Ascending aorta (tissue), 2 donors: ENCODE measurements around the gene LHFPL2. TPM values are rescaled to one million over a fixed set of nuclear protein-coding genes. Genes with fewer than 3 reads are reported as not detected.

Experiments used
- DNase-seq, 2 donors: peaks; one replicate each; pipeline ENCODE4 v3.0.0-alpha.2; 2019; ENCODE audit warnings: low spot score in 2 of 2
- H3K27ac ChIP-seq, 2 donors: fragments of 200-600 bp; sonication (generic); one replicate each; pipeline ENCODE4 v1.5.1; 2016 to 2017; ENCODE audit warnings: mild to moderate bottlenecking in 1 of 2
- H3K27me3 ChIP-seq: fragments of 200-600 bp; sonication (generic); one replicate; pipeline ENCODE4 v1.5.1; 2017
- H3K36me3 ChIP-seq, 2 donors: fragments of 200-600 bp; sonication (generic); one replicate each; pipeline ENCODE4 v1.5.1; 2016
- H3K4me1 ChIP-seq, 2 donors: fragments of 200-600 bp; sonication (generic); one replicate each; pipeline ENCODE4 v1.5.1; 2016 to 2017; ENCODE audit warnings: mild to moderate bottlenecking in 1 of 2
- H3K4me3 ChIP-seq, 2 donors: fragments of 200-600 bp; sonication (generic); one replicate each; pipeline ENCODE4 v1.5.1; 2016 to 2017; ENCODE audit warnings: mild to moderate bottlenecking in 1 of 2
- H3K9me3 ChIP-seq, 2 donors: fragments of 200-600 bp; sonication (generic); one replicate each; pipeline ENCODE4 v1.5.1; 2016
- CTCF ChIP-seq, 3 experiments: fragments of 200-600 bp in 2 of 3; fragments of 450-650 bp in 1 of 3; sonication (generic) in 2 of 3; IDR thresholded peaks; one replicate each; pipeline ENCODE4 v1.5.1; 2016 to 2019; ENCODE audit warnings: antibody characterized with exemption in 3 of 3, mild to moderate bottlenecking in 1 of 3, moderate library complexity in 1 of 3
- intact Hi-C: fragments of 100-400 bp; cut with DNase I; formaldehyde crosslinking; loops from one replicate; pipeline ENCODE4 v1.15.1; 2023
- total RNA-seq: library from RNA; depleted of rRNA; stranded (reverse); fragments of >200 nt; gene quantifications from one replicate; pipeline ENCODE4 v1.1.0, GENCODE V29; 2016

The LHFPL2 gene
- total RNA-seq, 1 donor from 2014 or later, result 9.7 TPM

GRCh38 chr5:78577071-78577807, 71.3 kb downstream of the LHFPL2 start:
- Histone ChIP-seq H3K27me3 (no peaks in the 10 kb centered on the region), H3K9me3 (no peaks in the 10 kb centered on the region), H3K27ac (peak overlapping the region; percentile 38 to 60), H3K4me3 (no peak overlapping the region), H3K36me3 (no peaks in the 10 kb centered on the region), H3K4me1 (peaks cover 15 to 33% of the 10 kb centered on the region in 2 donors)
- intact Hi-C loops, result no loop called here
- DNase-seq, result no peak
- no peak for TF ChIP-seq CTCF (IDR thresholded peaks at IDR 0.05)

GRCh38 chr5:78576376-78576775, 72.2 kb downstream of the LHFPL2 start:
- no peak for DNase-seq
- H3K4me1 ChIP-seq, result peaks cover 15 to 33% of the 10 kb centered on the region in 2 donors
- H3K9me3 ChIP-seq, result no peaks in the 10 kb centered on the region
- H3K36me3 ChIP-seq, result no peaks in the 10 kb centered on the region
- intact Hi-C loops, result no loop called here
- peak overlapping the region in 1 of 2 donors; percentile 60 for H3K27ac ChIP-seq
- TF ChIP-seq CTCF (IDR thresholded peaks at IDR 0.05), result no peak
- no peaks in the 10 kb centered on the region for H3K27me3 ChIP-seq
- no peak overlapping the region for H3K4me3 ChIP-seq

GRCh38 chr5:78574731-78575161, 73.8 kb downstream of the LHFPL2 start:
- no peak for TF ChIP-seq CTCF (IDR thresholded peaks at IDR 0.05)
- Histone ChIP-seq H3K27me3 (no peaks in the 10 kb centered on the region), H3K9me3 (no peaks in the 10 kb centered on the region), H3K4me1 (peaks cover 15 to 37% of the 10 kb centered on the region in 2 donors), H3K36me3 (no peaks in the 10 kb centered on the region), H3K4me3 (no peak overlapping the region), H3K27ac (peak overlapping the region; percentile 62 to 71)
- DNase-seq, result no peak
- intact Hi-C loops, result no loop called here

- DNase-seq, result no peak
- intact Hi-C loops, result no loop called here
- Histone ChIP-seq H3K36me3 (no peaks in the 10 kb centered on the region), H3K4me1 (peaks cover 15 to 42% of the 10 kb centered on the region in 2 donors), H3K27ac (peak overlapping the region; percentile 62 to 71), H3K9me3 (no peaks in the 10 kb centered on the region), H3K4me3 (no peak overlapping the region), H3K27me3 (no peaks in the 10 kb centered on the region)
- TF ChIP-seq CTCF (IDR thresholded peaks at IDR 0.05), result no peak
Observed at GRCh38 chr5:78574131-78574673, 74.4 kb downstream of the LHFPL2 start.

GRCh38 chr5:78573318-78573717, 75.3 kb downstream of the LHFPL2 start:
- peak overlapping the region; percentile 42 to 71 for H3K27ac ChIP-seq
- H3K9me3 ChIP-seq, result no peaks in the 10 kb centered on the region
- no peaks in the 10 kb centered on the region for H3K36me3 ChIP-seq
- no peak for DNase-seq
- peaks cover 17 to 51% of the 10 kb centered on the region in 2 donors for H3K4me1 ChIP-seq
- H3K27me3 ChIP-seq, result no peaks in the 10 kb centered on the region
- no peak overlapping the region for H3K4me3 ChIP-seq
- intact Hi-C loops, result no loop called here
- no peak for TF ChIP-seq CTCF (IDR thresholded peaks at IDR 0.05)
